ENCODE measurements around the gene ANKS1A.

Gene ANKS1A

GRCh38 chr6:35052694-35053565, 163.9 kb downstream of the ANKS1A start:
- DNase-seq (ENCODE audit: low read depth): no peak
- no peak overlapping the region for H3K4me3 ChIP-seq (ENCODE audit: low read depth, low read length)
- TF ChIP-seq, protein P1, sequence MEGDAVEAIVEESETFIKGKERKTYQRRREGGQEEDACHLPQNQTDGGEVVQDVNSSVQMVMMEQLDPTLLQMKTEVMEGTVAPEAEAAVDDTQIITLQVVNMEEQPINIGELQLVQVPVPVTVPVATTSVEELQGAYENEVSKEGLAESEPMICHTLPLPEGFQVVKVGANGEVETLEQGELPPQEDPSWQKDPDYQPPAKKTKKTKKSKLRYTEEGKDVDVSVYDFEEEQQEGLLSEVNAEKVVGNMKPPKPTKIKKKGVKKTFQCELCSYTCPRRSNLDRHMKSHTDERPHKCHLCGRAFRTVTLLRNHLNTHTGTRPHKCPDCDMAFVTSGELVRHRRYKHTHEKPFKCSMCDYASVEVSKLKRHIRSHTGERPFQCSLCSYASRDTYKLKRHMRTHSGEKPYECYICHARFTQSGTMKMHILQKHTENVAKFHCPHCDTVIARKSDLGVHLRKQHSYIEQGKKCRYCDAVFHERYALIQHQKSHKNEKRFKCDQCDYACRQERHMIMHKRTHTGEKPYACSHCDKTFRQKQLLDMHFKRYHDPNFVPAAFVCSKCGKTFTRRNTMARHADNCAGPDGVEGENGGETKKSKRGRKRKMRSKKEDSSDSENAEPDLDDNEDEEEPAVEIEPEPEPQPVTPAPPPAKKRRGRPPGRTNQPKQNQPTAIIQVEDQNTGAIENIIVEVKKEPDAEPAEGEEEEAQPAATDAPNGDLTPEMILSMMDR (IDR thresholded peaks at IDR 0.05; ENCODE audit: low read depth, low read length, missing control alignments): no peak
- in situ Hi-C loops (cut with HindIII; ENCODE audit: low sequenced_read_pairs): no loop called here

DNA sequence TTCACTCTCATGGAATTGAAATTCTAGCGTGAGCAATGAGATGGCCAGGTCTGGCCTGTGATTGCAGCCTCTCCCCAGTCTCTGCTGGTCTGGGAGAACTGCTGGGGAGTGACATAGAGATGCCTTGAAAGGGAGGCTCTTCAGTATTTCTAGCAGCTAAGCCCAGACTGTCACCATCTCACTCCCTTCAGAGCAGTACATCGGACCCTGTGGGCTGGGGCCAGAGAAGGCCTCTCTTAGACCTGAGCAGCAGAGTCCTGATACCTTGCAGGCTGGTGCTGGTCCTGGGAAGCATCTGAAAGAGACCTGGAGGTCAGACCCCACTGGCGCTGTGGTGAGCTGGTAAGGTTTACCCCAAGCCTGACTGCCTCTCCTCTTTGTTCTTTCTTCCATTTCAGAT, 164.6 kb downstream of the ANKS1A start:
- DNase-seq (ENCODE audit: low read depth): no peak
- in situ Hi-C loops (cut with HindIII; ENCODE audit: low sequenced_read_pairs): no loop called here
- TF ChIP-seq, protein P1 (IDR thresholded peaks at IDR 0.05; ENCODE audit: low read depth, low read length, missing control alignments): no peak
- no peak overlapping the region for H3K4me3 ChIP-seq (ENCODE audit: low read depth, low read length)

DNA sequence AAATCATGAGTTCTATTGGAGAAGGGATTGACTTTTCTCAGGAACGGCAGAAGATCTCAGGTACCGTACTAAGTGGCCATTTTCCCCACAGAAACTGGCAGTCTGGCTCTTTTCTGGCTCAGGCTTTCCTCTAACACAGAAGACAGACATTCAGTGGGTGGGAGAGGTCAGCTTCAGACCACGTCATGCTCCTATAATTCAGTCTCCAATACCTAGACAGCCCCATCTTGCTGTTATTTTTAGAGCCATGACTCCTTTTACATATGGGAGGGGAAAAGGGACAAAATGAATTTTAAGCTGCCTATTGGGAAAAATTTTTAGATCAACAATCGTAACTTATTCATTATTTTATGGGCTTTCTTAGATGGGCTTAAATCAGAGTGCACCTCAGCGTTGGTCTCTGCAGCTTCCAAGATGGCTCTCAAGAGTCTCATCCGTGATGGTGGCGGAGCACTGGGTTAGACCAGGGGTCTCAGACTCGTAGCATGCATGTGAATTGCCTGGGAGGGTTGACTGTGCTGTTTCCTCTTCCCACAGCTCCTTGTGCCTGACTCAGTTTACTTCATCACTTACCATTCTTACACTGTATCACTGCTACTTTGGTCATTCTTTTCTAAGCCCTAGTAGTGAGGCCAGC, 165.2 kb downstream of the ANKS1A start:
- no peak overlapping the region for H3K4me3 ChIP-seq (ENCODE audit: low read depth, low read length)
- TF ChIP-seq, protein P1 (IDR thresholded peaks at IDR 0.05; ENCODE audit: low read depth, low read length, missing control alignments): no peak
- DNase-seq (ENCODE audit: low read depth): no peak
- in situ Hi-C loops (cut with HindIII; ENCODE audit: low sequenced_read_pairs): no loop called here

- TF ChIP-seq, protein P1 (IDR thresholded peaks at IDR 0.05; ENCODE audit: low read depth, low read length, missing control alignments): no peak
- in situ Hi-C loops (cut with HindIII; ENCODE audit: low sequenced_read_pairs): no loop called here
- no peak overlapping the region for H3K4me3 ChIP-seq (ENCODE audit: low read depth, low read length)
- DNase-seq (ENCODE audit: low read depth): no peak
Observed at GRCh38 chr6:35054743-35055130, 165.7 kb downstream of the ANKS1A start.

GRCh38 chr6:35055891-35056290, 166.8 kb downstream of the ANKS1A start:
- no peak overlapping the region for H3K4me3 ChIP-seq (ENCODE audit: low read depth, low read length)
- in situ Hi-C loops (cut with HindIII; ENCODE audit: low sequenced_read_pairs): no loop called here
- no peak for DNase-seq (ENCODE audit: low read depth)
- TF ChIP-seq, protein P1 (IDR thresholded peaks at IDR 0.05; ENCODE audit: low read depth, low read length, missing control alignments): no peak

DNA sequence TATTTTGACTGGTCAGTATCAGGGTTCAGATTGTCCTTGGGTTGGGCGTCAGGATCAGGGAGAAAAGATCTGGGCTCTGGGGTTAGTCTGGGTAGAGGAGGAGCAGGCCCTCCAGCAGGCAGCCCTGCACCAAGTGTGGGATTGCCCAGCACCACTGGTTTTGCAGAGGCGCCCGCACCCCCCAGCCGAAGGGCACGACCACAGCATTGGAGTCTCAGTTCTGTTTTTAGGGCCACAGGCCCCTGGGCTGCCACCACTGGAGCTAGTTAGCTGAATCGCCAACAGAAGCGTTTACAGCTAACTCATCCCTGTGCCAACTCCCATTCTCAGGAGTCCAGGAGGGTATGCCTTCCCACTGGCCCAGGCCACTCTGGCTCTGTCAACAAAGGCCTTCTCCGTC, 167.9 kb downstream of the ANKS1A start:
- H3K4me3 ChIP-seq (ENCODE audit: low read depth, low read length): no peak overlapping the region
- TF ChIP-seq, protein P1 (IDR thresholded peaks at IDR 0.05; ENCODE audit: low read depth, low read length, missing control alignments): no peak
- in situ Hi-C loops (cut with HindIII; ENCODE audit: low sequenced_read_pairs): no loop called here
- no peak for DNase-seq (ENCODE audit: low read depth)

Measured in astrocyte of the cerebellum (primary cell).